Measurements from ENCODE around the gene PXDN.

- TF ChIP-seq POLR2A (IDR thresholded peaks at IDR 0.05; ENCODE audit: low read depth, low read length), result no peak
- TF ChIP-seq CTCF (IDR thresholded peaks at IDR 0.05; ENCODE audit: extremely low read depth in 1 of 2, insufficient read depth in 1 of 2, low read depth in 1 of 2, low read length in 2 of 2), result no peak
- no peak for TF ChIP-seq FOS (IDR thresholded peaks at IDR 0.05; ENCODE audit: borderline replicate concordance, insufficient read depth, low read length)
- TF ChIP-seq POLR2AphosphoS5 (IDR thresholded peaks at IDR 0.05; ENCODE audit: insufficient read depth, low read depth, low read length), result no peak
- no peak for TF ChIP-seq MAX (IDR thresholded peaks at IDR 0.05; ENCODE audit: insufficient read depth, insufficient read length)
- TF ChIP-seq MYC (IDR thresholded peaks at IDR 0.05; ENCODE audit: low read depth, low read length), result no peak
- no peak for TF ChIP-seq EZH2 (IDR thresholded peaks at IDR 0.05; ENCODE audit: borderline replicate concordance, low read depth, low read length, severe bottlenecking)
Measured at GRCh38 chr2:1677821-1678165, 66.5 kb downstream of the PXDN start.
